T-helper 2 cell treated with Interferon-gamma antibody and Interleukin-4, amounts not matched to agents 5 μg/mL and 100 μg/mL, for 36 hours (primary cell): Measurements from ENCODE around the gene CMYA5.
"Not testable (repeated sequence)": the region's sequence is repeated elsewhere in the genome, so short reads cannot be mapped to it uniquely, and the experiment has no call there.

Source experiments
- DNase-seq: peaks from one replicate; pipeline ENCODE4 v3.0.0; 2021; ENCODE audit warnings: low spot score
- H3K27ac Mint-ChIP-seq: one replicate; pipeline ENCODE4 v1.8.0; 2021; ENCODE audit warnings: mild to moderate bottlenecking, mixed read lengths
- H3K27me3 Mint-ChIP-seq: one replicate; pipeline ENCODE4 v1.8.0; 2021; ENCODE audit warnings: low read depth, mixed read lengths
- H3K36me3 Mint-ChIP-seq: one replicate; pipeline ENCODE4 v1.8.0; 2021; ENCODE audit warnings: low read depth, mixed read lengths
- H3K4me1 Mint-ChIP-seq: one replicate; pipeline ENCODE4 v1.8.0; 2021; ENCODE audit warnings: low read depth, mixed read lengths
- H3K4me3 Mint-ChIP-seq: one replicate; pipeline ENCODE4 v1.8.0; 2022; ENCODE audit warnings: mild to moderate bottlenecking, moderate library complexity, mixed read lengths
- H3K9me3 Mint-ChIP-seq: one replicate; pipeline ENCODE4 v1.8.0; 2021; ENCODE audit warnings: mixed read lengths

Gene CMYA5

DNA sequence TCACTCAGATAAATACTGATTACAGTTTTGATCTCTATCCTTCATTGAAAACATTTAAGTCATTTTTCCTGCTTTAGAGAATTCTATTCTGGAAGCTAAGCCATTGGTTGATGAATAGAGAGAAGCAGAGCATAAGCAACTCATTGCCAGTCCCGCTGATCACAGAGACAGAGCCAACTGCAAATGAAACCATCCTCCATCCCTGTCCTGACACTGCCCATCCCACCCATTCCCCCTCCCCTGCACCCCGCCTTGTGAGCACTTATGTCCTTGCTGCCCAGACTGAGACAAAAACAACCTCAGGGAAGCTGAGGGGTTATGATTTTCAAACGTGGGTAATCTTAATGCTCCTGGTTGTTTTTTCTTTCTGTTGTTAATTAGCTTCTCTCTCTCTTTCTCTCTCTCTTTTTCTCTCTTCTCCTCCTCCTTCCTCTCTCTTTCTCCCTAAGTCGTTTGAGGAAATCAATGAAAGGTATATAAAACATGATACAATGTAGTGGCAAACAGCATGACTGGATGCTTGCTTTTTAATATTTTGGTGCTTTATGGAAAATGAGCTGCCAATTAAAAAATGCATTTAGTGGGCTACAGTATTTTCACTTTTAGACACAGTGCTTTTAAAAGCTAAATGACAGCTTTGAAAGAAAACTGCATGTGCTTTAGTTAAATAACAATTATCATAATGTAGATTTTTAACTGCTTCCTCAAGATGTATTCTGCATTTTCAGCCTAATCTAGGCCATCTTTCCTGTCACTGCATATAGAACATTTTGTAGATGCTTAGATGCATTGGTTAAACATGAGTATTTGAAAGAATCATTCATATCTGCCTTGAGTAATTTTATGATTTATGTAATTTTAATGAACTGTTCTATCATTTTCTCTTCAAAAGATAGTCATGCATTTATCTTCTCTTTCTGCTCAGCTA is 57.3 kb downstream of the CMYA5 start:
- H3K4me3 Mint-ChIP-seq = no peak overlapping the region
- H3K27ac Mint-ChIP-seq = no peak overlapping the region
- no peak for DNase-seq
- H3K36me3 Mint-ChIP-seq = no peaks in the 10 kb centered on the region
- H3K4me1 Mint-ChIP-seq = peaks cover 4% of the 10 kb centered on the region
- peaks cover 27% of the 10 kb centered on the region for H3K27me3 Mint-ChIP-seq
- H3K9me3 Mint-ChIP-seq = no peaks in the 10 kb centered on the region

DNA sequence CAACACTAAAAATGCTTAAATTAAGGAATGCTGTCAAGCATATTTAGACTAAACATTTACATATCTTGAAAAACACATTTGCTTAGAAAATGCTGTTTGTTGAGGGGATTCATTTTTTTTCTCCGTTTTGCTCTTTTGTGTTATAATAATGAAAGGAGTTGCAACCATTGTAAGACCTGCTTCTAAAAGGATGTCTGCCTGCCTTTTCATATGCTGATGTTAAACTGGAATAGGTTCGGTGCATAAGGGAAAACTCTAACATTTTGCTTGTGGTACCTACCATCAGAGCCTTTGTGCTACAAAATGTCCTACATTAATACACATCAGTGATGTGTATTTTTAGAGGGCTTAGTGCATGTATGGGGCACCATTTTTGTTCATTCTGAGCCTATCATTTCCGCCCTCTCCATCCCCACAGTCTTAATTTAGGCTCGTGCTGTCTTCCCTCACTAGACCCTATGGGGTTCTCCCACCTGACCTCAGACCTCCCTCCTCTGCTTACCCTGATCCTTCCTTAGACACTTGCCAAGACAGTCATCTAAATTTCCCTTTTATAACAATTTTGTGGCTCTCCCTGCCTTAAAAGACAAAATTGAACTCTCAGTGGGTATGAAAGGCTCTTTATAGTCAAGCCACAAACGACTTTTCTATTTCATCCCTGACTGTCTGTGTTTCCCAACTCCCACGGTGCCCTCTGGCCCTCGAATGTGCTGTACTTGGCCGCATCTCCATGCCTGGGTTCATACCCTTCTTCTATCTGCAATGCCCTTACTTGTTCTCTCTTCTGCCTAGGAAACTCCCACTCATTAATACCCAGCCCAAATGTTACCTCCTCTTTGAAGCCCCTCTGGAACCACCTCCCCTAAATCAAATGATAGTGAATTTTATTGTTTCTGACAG is 61.2 kb downstream of the CMYA5 start:
- peaks cover 18% of the 10 kb centered on the region for H3K27me3 Mint-ChIP-seq
- H3K4me1 Mint-ChIP-seq = peaks cover 7% of the 10 kb centered on the region
- H3K9me3 Mint-ChIP-seq = no peaks in the 10 kb centered on the region
- no peak overlapping the region for H3K4me3 Mint-ChIP-seq
- no peak for DNase-seq
- no peak overlapping the region for H3K27ac Mint-ChIP-seq
- no peaks in the 10 kb centered on the region for H3K36me3 Mint-ChIP-seq

DNA sequence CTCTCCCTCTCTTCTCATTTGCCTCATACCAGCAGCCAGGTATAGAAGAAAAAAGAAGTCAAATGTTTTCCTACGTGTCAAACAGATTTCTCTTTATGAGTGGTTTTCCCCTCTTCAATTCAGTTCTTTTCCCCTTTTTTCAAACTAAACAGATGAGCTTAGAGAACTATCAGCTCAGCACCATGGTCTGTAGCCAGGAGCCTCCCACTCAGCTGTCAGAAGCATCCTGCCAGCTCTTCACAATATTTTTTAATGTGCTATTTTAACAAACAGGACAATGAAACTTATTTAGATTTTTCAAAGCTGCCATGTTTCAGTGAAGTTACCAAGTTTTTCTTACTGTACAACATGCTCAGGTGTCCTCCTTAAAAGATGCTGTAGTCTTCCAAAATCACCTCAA is 63.5 kb downstream of the CMYA5 start:
- no peaks in the 10 kb centered on the region for H3K9me3 Mint-ChIP-seq
- H3K36me3 Mint-ChIP-seq = no peaks in the 10 kb centered on the region
- no peak overlapping the region for H3K27ac Mint-ChIP-seq
- H3K4me1 Mint-ChIP-seq = peaks cover 8% of the 10 kb centered on the region
- no peak for DNase-seq
- no peak overlapping the region for H3K4me3 Mint-ChIP-seq
- peaks cover 10% of the 10 kb centered on the region for H3K27me3 Mint-ChIP-seq

DNA sequence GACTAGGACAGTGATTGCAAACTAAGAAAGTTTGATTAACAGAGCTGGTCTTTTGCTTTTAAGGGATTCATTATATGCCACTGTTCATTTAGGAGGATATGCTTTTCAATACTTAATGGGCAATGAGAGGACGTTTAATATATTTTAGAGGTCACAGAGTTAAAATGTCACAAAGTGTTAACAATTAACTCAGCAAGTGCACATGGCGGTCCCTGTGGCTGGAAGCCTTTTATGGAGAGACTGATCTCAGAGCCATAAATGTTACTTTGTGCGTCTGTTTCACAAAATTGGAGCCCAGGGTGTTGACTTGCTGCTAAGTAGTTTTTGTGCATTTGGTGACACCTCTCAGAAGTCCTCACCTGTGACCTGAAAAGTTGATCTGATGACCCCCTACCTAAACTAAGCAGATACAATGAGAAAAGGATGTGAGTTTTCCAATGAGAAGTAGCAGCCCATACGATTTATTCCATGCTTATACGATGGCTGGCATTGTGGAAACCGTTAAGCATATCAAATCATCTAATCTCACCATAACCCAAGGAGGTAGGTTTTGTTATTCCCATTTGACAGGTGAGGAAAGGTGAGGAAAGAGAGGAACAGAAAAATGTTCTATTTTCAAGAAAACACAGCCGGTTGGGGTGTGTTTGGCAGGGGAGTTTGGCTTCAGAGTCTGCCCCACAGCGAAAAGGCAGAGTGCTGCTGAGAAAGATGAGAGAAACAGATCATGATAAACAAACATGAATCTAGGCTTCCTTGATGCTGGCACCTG is 64.4 kb downstream of the CMYA5 start:
- no peak overlapping the region for H3K4me3 Mint-ChIP-seq
- peaks cover 8% of the 10 kb centered on the region for H3K4me1 Mint-ChIP-seq
- no peaks in the 10 kb centered on the region for H3K9me3 Mint-ChIP-seq
- no peak for DNase-seq
- H3K27ac Mint-ChIP-seq = no peak overlapping the region
- H3K36me3 Mint-ChIP-seq = no peaks in the 10 kb centered on the region
- peaks cover 10% of the 10 kb centered on the region for H3K27me3 Mint-ChIP-seq

DNA sequence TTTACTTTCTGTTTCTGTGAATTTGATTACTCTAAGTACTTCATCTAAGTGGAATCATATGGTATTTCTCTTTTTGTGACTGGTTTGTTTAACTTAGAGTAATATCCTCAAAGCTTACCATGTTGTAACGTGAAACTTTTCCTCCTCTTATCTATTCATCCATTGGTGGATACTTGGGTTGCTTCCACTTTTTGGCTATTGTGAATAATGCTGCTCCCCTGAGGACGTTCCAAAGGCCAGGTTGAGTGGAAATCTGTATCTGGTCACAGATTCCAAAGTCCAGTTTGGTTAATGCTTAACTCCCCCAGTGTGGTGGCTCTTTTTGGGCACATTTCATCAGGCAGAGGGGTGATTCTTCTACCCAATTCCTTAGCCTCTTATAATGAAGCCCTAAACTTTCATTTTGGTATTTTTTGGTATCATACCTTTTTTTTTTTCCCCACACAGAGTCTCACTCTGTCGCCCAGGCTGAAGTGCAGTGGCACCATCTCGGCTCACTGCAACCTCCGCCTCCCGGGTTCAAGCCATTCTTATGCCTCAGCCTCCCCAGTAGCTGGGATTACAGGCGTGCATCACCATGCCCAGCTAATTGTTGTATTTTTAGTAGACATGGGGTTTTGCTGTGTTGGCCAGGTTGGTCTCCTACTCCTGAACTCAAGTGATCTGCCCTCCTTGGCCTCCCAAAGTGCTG is 65.4 kb downstream of the CMYA5 start:
- Mint-ChIP-seq H3K9me3 (no peaks in the 10 kb centered on the region), H3K4me3 (no peak overlapping the region), H3K27ac (no peak overlapping the region), H3K36me3 (no peaks in the 10 kb centered on the region), H3K4me1 (peaks cover 6% of the 10 kb centered on the region), H3K27me3 (peaks cover 10% of the 10 kb centered on the region)
- DNase-seq = no peak

DNA sequence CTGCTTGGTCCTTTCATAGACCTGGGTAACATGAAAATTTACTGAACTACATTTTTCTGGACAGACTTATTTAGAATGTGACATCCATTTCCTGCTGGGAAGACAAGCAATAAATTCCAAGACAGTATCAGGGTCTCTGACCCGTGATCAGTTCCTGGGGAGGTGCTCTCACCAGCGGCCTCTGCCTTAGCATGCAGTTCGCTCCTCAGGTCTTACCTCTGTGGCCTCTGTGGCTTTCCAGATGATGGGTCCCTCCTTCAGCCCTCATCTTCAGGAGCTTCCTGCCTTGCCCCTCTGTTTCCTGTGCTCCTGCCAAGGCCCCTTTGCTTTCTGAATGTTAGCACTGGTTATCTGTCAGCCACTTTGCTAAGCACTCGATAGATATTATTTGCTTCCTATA is 66.4 kb downstream of the CMYA5 start:
- Mint-ChIP-seq H3K27ac (no peak overlapping the region), H3K4me3 (no peak overlapping the region)

DNA sequence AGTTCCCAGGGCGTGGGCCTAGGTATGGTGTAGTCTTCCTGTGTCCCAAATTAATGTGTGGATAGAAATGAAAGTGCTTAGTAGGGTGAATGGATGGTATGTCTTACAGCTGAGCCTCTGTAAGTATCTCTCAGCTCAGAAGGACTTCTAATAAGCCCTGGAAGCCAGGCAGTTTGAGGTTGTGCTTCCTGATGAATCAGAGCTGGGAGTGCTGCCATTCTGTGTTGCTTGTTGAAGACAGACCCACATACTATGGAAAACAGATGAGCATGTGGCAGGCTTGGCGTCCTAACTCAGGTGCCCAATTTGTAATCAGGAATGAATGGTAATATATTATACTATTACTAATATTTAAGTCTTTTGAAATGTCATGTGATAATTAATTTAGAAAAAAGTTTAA is 69.8 kb downstream of the CMYA5 start:
- Mint-ChIP-seq H3K4me1 (peaks cover 4% of the 10 kb centered on the region), H3K9me3 (no peaks in the 10 kb centered on the region), H3K27ac (no peak overlapping the region), H3K4me3 (no peak overlapping the region), H3K36me3 (no peaks in the 10 kb centered on the region), H3K27me3 (peaks cover 3% of the 10 kb centered on the region)
- no peak for DNase-seq

More for the DNA sequence above, 66.4 kb downstream of the CMYA5 start:
- Mint-ChIP-seq H3K27me3 (peaks cover 8% of the 10 kb centered on the region), H3K36me3 (no peaks in the 10 kb centered on the region), H3K9me3 (no peaks in the 10 kb centered on the region), H3K4me1 (peaks cover 4% of the 10 kb centered on the region)
- DNase-seq = no peak

DNA sequence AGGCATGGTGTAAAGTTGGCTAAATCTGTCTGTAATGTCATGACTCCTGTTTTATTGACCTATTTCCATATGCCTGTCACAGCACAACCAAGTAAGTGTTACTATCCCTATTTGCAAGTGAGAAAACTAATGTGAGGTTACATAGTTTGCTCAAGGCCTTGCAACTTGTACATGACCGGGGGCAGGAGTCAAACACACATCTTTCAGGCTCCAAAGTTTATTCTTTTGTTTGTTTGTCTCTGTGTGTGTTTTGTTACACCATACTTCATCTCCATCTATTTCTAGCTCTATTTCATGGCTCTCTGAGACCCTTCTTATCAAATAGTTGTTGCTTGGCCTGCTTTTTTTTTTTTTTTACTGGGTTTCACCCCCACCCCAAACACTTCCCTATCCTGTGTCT is 70.2 kb downstream of the CMYA5 start:
- DNase-seq = no peak
- no peaks in the 10 kb centered on the region for H3K27me3 Mint-ChIP-seq

DNA sequence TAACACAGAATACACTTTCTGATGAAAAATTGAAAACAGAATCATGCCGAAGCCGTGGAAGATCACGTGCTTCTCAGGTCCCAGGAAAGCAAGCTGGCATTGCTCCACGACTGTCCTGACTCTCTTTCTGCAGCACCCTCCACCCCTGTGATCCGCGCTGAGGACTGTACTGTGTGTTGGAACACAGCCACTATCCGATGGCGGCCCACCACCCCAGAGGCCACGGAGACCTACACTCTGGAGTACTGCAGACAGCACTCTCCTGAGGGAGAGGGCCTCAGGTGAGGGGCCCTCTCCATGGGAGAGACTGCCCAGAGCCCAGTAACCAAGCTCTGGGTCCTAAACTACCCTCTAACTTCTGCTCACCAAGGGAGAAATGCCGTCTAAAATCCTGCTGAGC is 73.3 kb downstream of the CMYA5 start:
- Mint-ChIP-seq H3K4me1 (no peaks in the 10 kb centered on the region), H3K9me3 (peaks cover 9% of the 10 kb centered on the region), H3K36me3 (peaks cover 5% of the 10 kb centered on the region), H3K27me3 (peaks cover 3% of the 10 kb centered on the region), H3K4me3 (no peak overlapping the region), H3K27ac (no peak overlapping the region)
- DNase-seq = no peak

More for the DNA sequence above, 70.2 kb downstream of the CMYA5 start:
- H3K4me3 Mint-ChIP-seq = no peak overlapping the region
- H3K4me1 Mint-ChIP-seq = peaks cover 2% of the 10 kb centered on the region
- no peak overlapping the region for H3K27ac Mint-ChIP-seq
- H3K36me3 Mint-ChIP-seq = peaks cover under 1% of the 10 kb centered on the region
- H3K9me3 Mint-ChIP-seq = peaks cover under 1% of the 10 kb centered on the region

DNA sequence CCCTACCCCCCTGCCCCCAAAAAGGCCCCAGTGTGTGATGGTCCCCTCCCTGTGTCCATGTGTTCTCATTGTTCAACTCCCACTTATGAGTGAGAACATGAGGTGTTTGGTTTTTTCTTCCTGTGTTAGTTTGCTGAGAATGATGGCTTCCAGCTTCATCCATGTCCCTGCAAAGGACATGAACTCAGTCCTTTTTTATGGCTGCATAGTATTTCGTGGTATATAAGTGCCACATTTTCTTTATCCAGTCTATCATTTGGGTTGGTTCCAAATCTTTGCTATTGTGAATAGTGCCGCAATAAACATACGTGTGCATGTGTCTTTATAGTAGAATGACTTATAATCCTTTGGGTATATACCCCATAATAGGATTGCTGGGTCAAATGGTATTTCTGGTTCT is 74.5 kb downstream of the CMYA5 start:
- not testable (repeated sequence) for H3K27ac Mint-ChIP-seq, H3K36me3 Mint-ChIP-seq, DNase-seq, H3K4me1 Mint-ChIP-seq, H3K27me3 Mint-ChIP-seq, H3K4me3 Mint-ChIP-seq
- peaks cover 13% of the 10 kb centered on the region for H3K9me3 Mint-ChIP-seq

DNA sequence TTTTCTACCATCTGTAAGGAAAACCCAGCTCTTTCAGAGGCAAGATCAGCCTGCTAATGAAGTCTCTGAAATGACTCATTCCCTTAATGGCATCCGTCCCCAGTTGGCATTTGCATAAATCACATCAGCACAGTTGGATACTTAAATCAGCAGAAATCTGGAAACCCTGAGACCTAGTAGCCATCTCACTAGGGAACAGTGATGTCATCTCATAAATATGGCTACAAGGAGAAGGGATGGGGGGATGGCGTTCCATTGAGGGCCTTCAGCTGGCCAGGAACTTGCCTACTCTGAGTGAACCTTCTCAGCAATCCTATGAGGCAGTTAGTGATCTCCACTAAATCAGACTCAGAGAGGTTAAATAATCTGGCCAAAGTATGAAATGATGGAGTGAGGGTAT is 81.8 kb downstream of the CMYA5 start:
- Mint-ChIP-seq H3K27ac (no peak overlapping the region), H3K36me3 (no peaks in the 10 kb centered on the region), H3K27me3 (peaks cover 5% of the 10 kb centered on the region), H3K4me1 (no peaks in the 10 kb centered on the region), H3K4me3 (no peak overlapping the region), H3K9me3 (peaks cover 4% of the 10 kb centered on the region)
- DNase-seq = no peak

DNA sequence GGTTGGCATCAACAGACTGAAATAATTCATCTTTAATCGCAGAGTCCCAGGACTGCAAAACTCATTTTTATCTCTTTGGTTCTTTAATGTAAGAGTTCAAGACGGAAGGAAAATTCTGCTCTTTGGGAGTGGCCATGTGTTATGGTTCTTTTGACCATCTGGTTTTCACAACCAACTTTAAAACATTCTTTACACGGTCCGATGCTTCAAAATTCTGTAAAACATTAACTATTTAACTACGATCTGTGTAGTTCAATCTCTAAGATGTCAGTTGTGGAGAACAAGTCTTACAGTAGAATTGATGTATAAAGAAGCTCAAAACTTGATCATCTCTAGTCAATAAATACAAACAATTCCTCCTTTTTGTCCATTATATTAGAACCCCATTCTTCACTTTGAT is 83.0 kb downstream of the CMYA5 start:
- Mint-ChIP-seq H3K9me3 (peaks cover 4% of the 10 kb centered on the region), H3K4me3 (no peak overlapping the region), H3K27me3 (peaks cover 2% of the 10 kb centered on the region), H3K36me3 (no peaks in the 10 kb centered on the region), H3K4me1 (no peaks in the 10 kb centered on the region), H3K27ac (no peak overlapping the region)
- DNase-seq = no peak

DNA sequence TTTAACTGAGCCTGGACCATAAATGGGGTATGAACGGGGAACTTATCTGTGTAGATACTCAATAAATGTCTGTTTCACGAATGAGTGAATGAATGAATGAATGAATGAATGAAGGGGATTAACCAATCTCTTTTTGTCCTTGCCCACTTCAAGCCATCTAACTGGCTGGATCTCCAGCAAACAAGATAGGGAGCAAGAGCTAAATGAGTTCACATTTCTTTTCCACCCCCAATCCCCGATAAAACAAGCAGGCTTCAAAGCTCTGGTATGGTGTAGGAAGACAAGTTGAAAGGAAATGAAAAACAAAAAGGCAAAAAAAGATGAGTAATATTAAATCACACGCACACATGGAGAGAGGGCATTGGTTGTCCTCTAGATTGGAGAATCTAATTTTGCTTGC is 84.0 kb downstream of the CMYA5 start:
- Mint-ChIP-seq H3K4me3 (no peak overlapping the region), H3K9me3 (no peaks in the 10 kb centered on the region), H3K27ac (no peak overlapping the region)

More for the DNA sequence above, 84.0 kb downstream of the CMYA5 start:
- Mint-ChIP-seq H3K4me1 (no peaks in the 10 kb centered on the region), H3K36me3 (no peaks in the 10 kb centered on the region), H3K27me3 (peaks cover 2% of the 10 kb centered on the region)
- no peak for DNase-seq
